GM20431 (cell line): Measurements from ENCODE around the gene TBC1D1.

Source experiments
- in situ Hi-C: fragments of 300-500 bp; cut with MseI, MboI; formaldehyde crosslinking; loops from one replicate; pipeline ENCODE4 v1.15.0; 2020; ENCODE audit warnings: low sequenced_read_pairs; ENCODE audit not compliant: unreplicated experiment

The TBC1D1 gene, protein sequence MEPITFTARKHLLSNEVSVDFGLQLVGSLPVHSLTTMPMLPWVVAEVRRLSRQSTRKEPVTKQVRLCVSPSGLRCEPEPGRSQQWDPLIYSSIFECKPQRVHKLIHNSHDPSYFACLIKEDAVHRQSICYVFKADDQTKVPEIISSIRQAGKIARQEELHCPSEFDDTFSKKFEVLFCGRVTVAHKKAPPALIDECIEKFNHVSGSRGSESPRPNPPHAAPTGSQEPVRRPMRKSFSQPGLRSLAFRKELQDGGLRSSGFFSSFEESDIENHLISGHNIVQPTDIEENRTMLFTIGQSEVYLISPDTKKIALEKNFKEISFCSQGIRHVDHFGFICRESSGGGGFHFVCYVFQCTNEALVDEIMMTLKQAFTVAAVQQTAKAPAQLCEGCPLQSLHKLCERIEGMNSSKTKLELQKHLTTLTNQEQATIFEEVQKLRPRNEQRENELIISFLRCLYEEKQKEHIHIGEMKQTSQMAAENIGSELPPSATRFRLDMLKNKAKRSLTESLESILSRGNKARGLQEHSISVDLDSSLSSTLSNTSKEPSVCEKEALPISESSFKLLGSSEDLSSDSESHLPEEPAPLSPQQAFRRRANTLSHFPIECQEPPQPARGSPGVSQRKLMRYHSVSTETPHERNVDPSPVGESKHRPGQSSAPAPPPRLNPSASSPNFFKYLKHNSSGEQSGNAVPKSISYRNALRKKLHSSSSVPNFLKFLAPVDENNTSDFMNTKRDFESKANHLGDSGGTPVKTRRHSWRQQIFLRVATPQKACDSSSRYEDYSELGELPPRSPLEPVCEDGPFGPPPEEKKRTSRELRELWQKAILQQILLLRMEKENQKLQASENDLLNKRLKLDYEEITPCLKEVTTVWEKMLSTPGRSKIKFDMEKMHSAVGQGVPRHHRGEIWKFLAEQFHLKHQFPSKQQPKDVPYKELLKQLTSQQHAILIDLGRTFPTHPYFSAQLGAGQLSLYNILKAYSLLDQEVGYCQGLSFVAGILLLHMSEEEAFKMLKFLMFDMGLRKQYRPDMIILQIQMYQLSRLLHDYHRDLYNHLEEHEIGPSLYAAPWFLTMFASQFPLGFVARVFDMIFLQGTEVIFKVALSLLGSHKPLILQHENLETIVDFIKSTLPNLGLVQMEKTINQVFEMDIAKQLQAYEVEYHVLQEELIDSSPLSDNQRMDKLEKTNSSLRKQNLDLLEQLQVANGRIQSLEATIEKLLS (N-terminal part only)

GRCh38 chr4:37890801-37891259 is at the start of gene TBC1D1:
TSS of gene TBC1D1 (plus strand) at chr4:37891084. CDS start at chr4:37902096, 11,012 bp downstream.
- in situ Hi-C loops, result no loop called here

- in situ Hi-C loops, result no loop called here
Observed at GRCh38 chr4:37844204-37844603, 46.7 kb upstream of the TBC1D1 start.

- in situ Hi-C loops, result no loop called here
Observed at GRCh38 chr4:37845201-37845600, 45.7 kb upstream of the TBC1D1 start.

DNA sequence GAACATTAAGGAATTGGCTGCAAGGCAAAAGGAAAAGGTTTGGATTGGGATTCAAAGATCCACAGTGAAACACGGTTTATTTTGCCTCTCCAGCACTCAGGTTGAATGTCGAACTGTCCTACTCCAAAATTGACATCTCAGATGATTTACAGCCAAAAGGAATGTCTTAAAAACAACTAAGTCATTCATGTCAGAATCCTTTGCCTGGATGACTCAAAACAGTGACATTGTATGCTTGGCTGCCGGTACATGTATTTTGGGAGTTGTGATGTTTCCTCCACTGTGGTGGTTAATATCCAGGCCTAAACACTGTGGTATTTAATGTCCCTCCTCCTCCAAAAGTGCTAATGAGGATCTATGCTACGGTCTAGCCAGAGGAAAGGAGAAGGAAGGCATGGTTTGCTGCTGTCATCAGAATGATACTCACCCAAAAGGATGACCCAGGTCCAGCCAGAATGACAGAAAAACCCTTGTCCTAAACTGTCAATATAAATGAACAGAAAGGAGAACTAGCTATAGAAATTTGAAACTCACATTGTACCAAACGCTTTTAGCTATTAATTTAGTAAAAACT is 43.5 kb upstream of the TBC1D1 start:
- in situ Hi-C loops, result no loop called here

DNA sequence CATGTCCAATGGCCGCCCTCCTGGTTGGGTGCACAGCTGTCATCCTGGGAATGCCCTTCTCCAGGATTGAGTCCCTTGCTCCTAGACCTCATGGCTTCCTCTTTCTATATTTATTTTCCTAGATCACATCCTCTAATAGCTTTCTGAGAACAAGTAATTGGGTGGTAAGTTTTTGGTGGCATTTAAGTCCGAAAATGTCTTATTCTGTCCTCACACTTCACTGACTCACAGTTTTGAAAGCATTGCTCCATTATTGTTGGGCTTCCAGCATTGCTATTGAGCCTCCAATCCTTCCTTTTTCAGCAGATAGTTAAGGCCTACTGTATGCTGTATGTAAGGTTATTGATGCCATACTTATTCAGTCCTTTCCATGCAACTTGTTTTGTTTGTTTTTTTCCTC is 38.5 kb upstream of the TBC1D1 start:
- in situ Hi-C loops, result no loop called here

GRCh38 chr4:37858112-37858511 is 32.8 kb upstream of the TBC1D1 start:
- in situ Hi-C loops, result no loop called here

DNA sequence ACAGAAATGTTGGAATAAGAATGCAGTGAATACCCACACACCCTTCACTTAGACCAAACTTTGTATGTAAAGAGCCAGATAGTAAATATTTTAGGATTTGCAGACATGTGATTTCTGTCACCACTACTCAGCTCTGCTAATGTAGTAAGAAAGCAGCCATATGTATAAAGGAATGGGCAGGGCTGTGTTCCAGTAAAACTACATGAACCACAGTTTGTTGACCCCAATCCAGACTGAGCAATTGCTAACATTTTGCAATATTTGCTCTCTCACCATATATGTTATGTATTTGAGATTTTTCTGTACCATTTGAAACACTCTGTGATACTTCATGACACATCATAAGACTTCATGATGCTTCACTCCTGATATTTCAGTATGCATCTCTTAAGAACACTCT is 32.0 kb upstream of the TBC1D1 start:
- in situ Hi-C loops, result no loop called here

GRCh38 chr4:37860266-37860665 is 30.6 kb upstream of the TBC1D1 start:
- in situ Hi-C loops, result no loop called here

GRCh38 chr4:37862961-37863360 is 27.9 kb upstream of the TBC1D1 start:
- in situ Hi-C loops, result no loop called here

GRCh38 chr4:37864786-37865185 is 26.1 kb upstream of the TBC1D1 start:
- in situ Hi-C loops, result no loop called here

- in situ Hi-C loops, result no loop called here
Observed at GRCh38 chr4:37865450-37865849, 25.4 kb upstream of the TBC1D1 start.

DNA sequence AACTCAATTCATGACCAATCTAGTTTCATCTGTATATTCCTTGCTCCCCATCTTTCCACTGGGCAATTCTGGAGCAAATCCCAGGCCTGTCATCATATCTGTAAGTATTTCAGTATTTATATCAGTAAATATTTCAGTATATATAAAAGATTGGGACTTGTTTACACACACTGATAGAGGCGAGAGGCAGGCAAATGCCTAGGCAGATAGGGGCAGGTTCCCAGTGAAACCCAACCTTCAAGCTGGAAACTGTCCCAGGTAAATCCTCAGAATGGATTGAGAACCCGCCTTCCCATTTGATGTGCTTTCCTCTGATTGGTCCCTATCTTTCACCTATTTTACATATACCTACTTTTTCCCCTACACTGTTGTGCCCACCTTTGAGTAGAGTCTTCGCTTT is 23.8 kb upstream of the TBC1D1 start:
- in situ Hi-C loops, result no loop called here

- in situ Hi-C loops, result no loop called here
Observed at GRCh38 chr4:37868238-37868637, 22.6 kb upstream of the TBC1D1 start.

GRCh38 chr4:37872310-37872988 is 18.4 kb upstream of the TBC1D1 start:
- in situ Hi-C loops, result no loop called here

GRCh38 chr4:37873386-37873785 is 17.5 kb upstream of the TBC1D1 start:
- in situ Hi-C loops, result no loop called here

DNA sequence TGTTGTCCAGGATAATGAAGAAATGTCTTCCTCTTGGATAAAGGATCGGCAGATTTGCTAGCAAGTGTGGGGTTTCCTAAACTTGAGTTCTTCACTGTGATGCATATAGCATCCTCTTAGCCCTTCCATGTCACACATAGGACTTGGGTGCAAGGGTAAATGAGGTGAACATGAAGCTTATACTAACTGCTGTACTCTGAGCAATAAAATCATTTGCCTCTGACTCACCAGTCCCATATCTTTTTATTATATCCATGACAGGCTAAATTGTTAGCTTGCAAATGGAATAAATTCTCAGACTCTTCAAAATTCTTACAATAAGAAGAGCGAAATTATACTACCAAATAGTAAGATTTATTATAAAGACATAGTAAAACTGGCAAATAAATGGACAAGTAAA is 14.7 kb upstream of the TBC1D1 start:
- in situ Hi-C loops, result no loop called here

- in situ Hi-C loops, result no loop called here
Observed at GRCh38 chr4:37879365-37879764, 11.5 kb upstream of the TBC1D1 start.

GRCh38 chr4:37881811-37882210 is 9.1 kb upstream of the TBC1D1 start:
- in situ Hi-C loops, result no loop called here

GRCh38 chr4:37882665-37883296 is 8.1 kb upstream of the TBC1D1 start:
- in situ Hi-C loops, result no loop called here
